HCT116 (cell line): Measurements from ENCODE around the gene PKNOX2.

Experiments
- CEBPB ChIP-seq: IDR thresholded peaks from 2 replicates; pipeline ENCODE4 v1.6.1; 2012; ENCODE audit warnings: low read depth
- CTCF ChIP-seq, 3 experiments: fragments of 200-600 bp in 1 of 3; sonication (generic) in 1 of 3; IDR thresholded peaks in 2 of 3; conservative IDR thresholded peaks in 1 of 3; 2 replicates each; pipeline ENCODE4 v1.5.1; 2012 to 2017; ENCODE audit warnings: low read depth in 2 of 3, low read length in 2 of 3, antibody characterized with exemption in 1 of 3, borderline replicate concordance in 1 of 3, control low read depth in 1 of 3, mild to moderate bottlenecking in 1 of 3, mixed read lengths in 1 of 3, mixed run types in 1 of 3, moderate library complexity in 1 of 3; ENCODE audit not compliant: insufficient read depth in 1 of 3
- EZH2 ChIP-seq: fragments of 200-600 bp; sonication (generic); IDR thresholded peaks from 2 replicates; pipeline ENCODE4 v1.6.1; 2017; ENCODE audit warnings: antibody characterized with exemption, mixed run types
- EZH2phosphoT487 ChIP-seq: fragments of 200-600 bp; IDR thresholded peaks from 2 replicates; pipeline ENCODE4 v1.6.1; 2018; ENCODE audit warnings: antibody characterized with exemption, borderline replicate concordance
- JUND ChIP-seq: IDR thresholded peaks from 2 replicates; pipeline ENCODE4 v1.6.1; 2012
- POLR2A ChIP-seq: IDR thresholded peaks from 2 replicates; pipeline ENCODE4 v1.7.0; 2011; ENCODE audit warnings: borderline replicate concordance; ENCODE audit not compliant: insufficient read depth, insufficient read length; ENCODE audit errors: extremely low read depth
- POLR2AphosphoS5 ChIP-seq: IDR thresholded peaks from 2 replicates; pipeline ENCODE4 v1.6.1; 2011; ENCODE audit warnings: mild to moderate bottlenecking, low read depth, low read length, moderate library complexity
- SIN3A ChIP-seq: IDR thresholded peaks from 2 replicates; pipeline ENCODE4 v1.6.1; 2012; ENCODE audit warnings: low read depth
- TF ChIP-seq, protein P1 (sequence below): IDR thresholded peaks from 2 replicates; pipeline ENCODE4 v1.6.1; 2012; ENCODE audit warnings: low read depth
- TF ChIP-seq, protein P2 (sequence below): IDR thresholded peaks from 2 replicates; pipeline ENCODE4 v1.6.1; 2012

DNA sequence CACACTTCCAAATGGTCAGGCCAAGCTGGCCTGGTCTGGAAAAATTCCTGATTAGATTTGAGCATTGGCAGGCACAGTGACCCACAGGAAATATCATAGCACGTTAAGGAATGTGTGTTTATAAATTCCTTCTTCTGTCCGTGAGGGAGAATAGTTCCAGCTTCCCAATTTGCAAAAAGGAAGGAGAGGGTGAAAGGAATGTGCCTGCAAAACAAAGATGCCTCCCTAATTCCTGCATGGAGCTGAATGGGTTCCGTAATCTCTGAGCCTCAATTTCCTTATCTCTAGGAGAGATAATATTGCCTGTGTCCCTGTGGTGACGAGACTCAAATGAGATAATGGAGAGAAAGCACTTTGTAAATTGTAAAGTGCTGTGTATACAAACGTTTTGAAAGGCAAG, 226.4 kb downstream of the PKNOX2 start:
- TF ChIP-seq, protein P1, sequence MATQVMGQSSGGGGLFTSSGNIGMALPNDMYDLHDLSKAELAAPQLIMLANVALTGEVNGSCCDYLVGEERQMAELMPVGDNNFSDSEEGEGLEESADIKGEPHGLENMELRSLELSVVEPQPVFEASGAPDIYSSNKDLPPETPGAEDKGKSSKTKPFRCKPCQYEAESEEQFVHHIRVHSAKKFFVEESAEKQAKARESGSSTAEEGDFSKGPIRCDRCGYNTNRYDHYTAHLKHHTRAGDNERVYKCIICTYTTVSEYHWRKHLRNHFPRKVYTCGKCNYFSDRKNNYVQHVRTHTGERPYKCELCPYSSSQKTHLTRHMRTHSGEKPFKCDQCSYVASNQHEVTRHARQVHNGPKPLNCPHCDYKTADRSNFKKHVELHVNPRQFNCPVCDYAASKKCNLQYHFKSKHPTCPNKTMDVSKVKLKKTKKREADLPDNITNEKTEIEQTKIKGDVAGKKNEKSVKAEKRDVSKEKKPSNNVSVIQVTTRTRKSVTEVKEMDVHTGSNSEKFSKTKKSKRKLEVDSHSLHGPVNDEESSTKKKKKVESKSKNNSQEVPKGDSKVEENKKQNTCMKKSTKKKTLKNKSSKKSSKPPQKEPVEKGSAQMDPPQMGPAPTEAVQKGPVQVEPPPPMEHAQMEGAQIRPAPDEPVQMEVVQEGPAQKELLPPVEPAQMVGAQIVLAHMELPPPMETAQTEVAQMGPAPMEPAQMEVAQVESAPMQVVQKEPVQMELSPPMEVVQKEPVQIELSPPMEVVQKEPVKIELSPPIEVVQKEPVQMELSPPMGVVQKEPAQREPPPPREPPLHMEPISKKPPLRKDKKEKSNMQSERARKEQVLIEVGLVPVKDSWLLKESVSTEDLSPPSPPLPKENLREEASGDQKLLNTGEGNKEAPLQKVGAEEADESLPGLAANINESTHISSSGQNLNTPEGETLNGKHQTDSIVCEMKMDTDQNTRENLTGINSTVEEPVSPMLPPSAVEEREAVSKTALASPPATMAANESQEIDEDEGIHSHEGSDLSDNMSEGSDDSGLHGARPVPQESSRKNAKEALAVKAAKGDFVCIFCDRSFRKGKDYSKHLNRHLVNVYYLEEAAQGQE = no peak
- TF ChIP-seq SIN3A (no peak), CTCF (IDR thresholded peaks at IDR 0.05 in 2 of 3, conservative IDR thresholded peaks at IDR 0.05 in 1 of 3; ENCODE audit: borderline replicate concordance in 1 of 3, insufficient read depth in 1 of 3, low read depth in 2 of 3, low read length in 2 of 3) (no peak), POLR2A (no peak), EZH2phosphoT487 (no peak), CEBPB (no peak), JUND (no peak), EZH2 (no peak), POLR2AphosphoS5 (no peak)
- TF ChIP-seq, protein P2, sequence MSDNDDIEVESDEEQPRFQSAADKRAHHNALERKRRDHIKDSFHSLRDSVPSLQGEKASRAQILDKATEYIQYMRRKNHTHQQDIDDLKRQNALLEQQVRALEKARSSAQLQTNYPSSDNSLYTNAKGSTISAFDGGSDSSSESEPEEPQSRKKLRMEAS = no peak
